ENCODE results near the gene CKMT1A.
"Not testable (repeated sequence)": the region's sequence is repeated elsewhere in the genome, so short reads cannot be mapped to it uniquely, and the experiment has no call there.

The CKMT1A gene

DNA sequence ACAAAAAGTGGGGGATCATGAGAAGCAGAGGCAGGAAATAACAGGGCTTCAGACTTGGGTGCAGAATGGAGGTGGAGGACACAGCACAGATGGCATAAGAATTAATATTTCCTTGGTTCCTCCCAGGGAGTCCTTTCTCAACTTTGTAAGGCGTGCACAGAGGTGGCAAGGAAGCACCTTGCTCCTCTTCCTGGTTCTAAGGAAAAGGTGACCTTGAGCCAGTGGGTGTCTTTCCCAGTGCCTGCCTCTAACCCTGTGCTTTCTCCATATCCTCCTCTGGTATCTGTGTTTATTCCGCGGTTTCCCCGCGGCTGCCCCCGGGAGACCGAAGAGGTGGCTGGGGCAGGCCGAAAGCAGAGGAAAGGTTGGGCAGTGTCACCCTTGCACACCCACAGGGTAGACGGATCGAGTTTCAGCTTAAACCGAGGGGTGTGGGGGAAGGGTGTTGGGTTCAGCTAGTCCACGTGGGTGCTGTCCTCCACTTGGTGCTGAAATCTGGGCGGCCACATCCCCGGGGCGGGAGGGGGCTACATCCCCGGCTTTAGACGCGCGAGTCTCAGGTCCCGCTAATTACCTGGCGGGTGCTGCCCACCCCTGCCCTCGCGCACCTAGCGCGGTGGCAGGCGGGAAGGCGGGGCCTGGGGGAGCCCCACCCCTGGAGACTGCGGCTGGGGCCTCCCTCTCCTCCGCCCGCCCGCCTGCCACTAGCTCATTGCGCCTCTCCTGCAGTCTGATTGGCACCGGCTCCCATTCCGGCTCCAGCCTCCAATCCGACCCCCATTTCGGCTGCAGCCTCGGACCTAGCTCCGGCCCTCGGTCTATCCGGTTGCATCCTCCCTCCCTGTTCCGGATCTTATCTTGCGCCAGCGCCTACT, at the start of gene CKMT1A:
Gene CKMT1A, plus strand, starts transcription at position 712 of the 875 bp plus-strand sequence. CDS start 192 bp downstream, outside the sequence.
- DNase-seq (ENCODE audit: insufficient read length, low spot score); FAIRE-seq: not testable (repeated sequence)

- no peak for FAIRE-seq
- no peak for TF ChIP-seq POLR2A (IDR thresholded peaks at IDR 0.05; ENCODE audit: low read depth, low read length)
Measured at GRCh38 chr15:43648649-43649429, 44.8 kb upstream of the CKMT1A start, which contains the start of gene CATSPER2. Gene CATSPER2 (minus strand): TSS chr15:43648844. CDS start chr15:43648061, 783 bp downstream.

GRCh38 chr15:43649430-43649926, 44.2 kb upstream of the CKMT1A start:
- not testable (repeated sequence) for DNase-seq (ENCODE audit: insufficient read length, low spot score); FAIRE-seq

More at GRCh38 chr15:43648649-43649429, 44.8 kb upstream of the CKMT1A start, which contains the start of gene CATSPER2:
- DNase-seq (ENCODE audit: insufficient read length, low spot score) = no peak

- DNase-seq (ENCODE audit: insufficient read length, low spot score); FAIRE-seq: not testable (repeated sequence)
Measured at GRCh38 chr15:43659727-43660126, 33.9 kb upstream of the CKMT1A start.

DNA sequence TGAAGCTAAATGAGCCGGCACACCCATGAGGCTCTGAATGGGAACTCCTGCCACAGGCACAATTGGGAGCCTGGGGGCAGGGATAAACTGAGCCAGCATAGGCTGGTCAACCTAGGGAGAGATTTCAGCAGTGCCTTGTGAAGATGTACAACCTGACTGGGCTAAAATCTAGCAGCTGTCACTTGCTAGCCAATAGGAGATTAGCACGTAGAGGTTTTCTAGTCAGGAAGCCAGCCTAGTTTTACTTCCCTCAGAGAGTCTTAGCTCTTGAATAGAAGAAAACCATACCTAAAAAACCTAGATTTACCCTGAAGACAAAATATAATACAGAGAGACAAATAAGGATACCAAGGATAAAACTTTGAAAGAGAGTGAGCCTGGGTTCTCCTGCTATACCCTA, 31.4 kb upstream of the CKMT1A start:
- FAIRE-seq; DNase-seq (ENCODE audit: insufficient read length, low spot score): not testable (repeated sequence)

DNA sequence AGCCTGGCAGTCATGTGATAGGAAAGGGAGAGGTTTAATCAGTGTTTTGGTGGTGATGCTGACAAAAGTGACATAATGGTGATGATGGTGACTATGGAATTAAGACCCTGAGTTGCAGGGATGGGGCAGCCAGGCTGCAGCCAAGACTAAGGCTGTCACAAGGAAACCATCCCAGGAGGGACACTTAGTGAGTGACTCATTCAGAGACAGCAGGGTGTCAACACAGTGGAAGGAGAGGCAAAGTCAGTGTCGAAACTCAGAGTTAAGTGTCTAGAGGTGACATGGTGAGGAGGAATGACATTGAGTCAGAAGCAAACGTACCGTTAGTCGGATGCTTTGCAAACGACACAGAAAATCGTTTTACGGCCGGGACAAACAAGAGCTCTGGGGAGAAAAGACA, 30.3 kb upstream of the CKMT1A start:
- not testable (repeated sequence) for FAIRE-seq

GRCh38 chr15:43666177-43666576, 27.5 kb upstream of the CKMT1A start:
- not testable (repeated sequence) for DNase-seq (ENCODE audit: insufficient read length, low spot score)

More for the DNA sequence above, 30.3 kb upstream of the CKMT1A start:
- not testable (repeated sequence) for DNase-seq (ENCODE audit: insufficient read length, low spot score)

DNA sequence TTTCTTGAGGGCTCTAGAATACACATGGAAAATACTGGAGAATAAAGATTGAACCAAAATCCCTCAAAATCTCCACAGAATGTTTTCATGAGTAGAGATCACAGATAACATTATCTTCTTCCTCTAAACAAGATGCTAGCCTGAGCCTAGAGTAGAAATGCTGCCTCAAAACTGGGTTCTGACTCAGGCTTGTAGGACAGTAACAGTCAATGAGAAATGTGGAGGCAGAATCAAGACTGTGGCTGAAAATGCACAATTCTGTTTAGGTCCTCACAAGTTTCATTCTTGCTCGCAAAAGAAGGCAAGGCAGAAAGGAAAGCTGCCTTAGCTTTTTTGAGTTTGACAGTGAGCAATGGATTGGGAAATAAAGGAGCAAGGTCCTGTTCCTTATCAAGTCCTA, 19.5 kb upstream of the CKMT1A start:
- not testable (repeated sequence) for DNase-seq (ENCODE audit: insufficient read length, low spot score); FAIRE-seq

More at GRCh38 chr15:43666177-43666576, 27.5 kb upstream of the CKMT1A start:
- FAIRE-seq = not testable (repeated sequence)

DNA sequence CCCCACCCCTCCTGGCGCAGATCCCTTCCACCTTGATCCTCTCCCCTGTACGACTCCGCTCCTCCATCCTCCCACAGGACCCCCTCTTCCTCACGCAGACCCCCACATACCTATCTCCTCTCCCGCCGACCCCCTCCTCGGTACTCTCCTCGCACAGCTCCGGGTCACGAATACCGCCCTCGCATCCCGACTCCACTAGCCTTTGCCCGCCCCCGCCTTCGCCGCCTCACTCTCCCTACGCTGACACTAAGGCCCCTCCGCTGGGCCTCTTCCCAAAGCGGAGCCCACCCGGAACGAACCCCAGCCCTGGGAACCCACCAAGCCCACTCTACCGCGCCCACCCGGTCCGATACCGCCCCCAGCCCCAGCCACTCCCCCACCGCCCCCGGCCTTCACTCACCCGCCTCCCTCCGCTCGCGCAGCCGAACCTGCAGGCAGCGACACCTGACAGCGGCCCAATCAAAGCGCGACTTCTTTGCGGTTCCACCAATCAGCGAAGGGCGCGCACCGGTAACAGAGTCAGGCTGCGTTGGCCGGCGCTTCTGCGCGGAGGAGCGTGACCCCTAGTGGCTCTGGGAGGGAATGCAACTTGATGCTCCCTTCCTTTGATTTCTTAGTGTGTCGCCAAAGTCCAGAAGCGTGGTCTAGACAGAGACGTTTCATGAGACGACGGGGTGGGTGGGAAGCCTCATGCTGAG, 3.9 kb upstream of the CKMT1A start:
- not testable (repeated sequence) for DNase-seq (ENCODE audit: insufficient read length, low spot score)
- FAIRE-seq = peak; percentile 94

GRCh38 chr15:43692679-43693078, 980 bp upstream of the CKMT1A start:
- FAIRE-seq; DNase-seq (ENCODE audit: insufficient read length, low spot score): not testable (repeated sequence)

- FAIRE-seq (no peak), DNase-seq (ENCODE audit: insufficient read length, low spot score) (no peak)
- TF ChIP-seq POLR2A (IDR thresholded peaks at IDR 0.05; ENCODE audit: low read depth, low read length) = no peak
Measured at GRCh38 chr15:43702174-43702573, 8.5 kb downstream of the CKMT1A start.

DNA sequence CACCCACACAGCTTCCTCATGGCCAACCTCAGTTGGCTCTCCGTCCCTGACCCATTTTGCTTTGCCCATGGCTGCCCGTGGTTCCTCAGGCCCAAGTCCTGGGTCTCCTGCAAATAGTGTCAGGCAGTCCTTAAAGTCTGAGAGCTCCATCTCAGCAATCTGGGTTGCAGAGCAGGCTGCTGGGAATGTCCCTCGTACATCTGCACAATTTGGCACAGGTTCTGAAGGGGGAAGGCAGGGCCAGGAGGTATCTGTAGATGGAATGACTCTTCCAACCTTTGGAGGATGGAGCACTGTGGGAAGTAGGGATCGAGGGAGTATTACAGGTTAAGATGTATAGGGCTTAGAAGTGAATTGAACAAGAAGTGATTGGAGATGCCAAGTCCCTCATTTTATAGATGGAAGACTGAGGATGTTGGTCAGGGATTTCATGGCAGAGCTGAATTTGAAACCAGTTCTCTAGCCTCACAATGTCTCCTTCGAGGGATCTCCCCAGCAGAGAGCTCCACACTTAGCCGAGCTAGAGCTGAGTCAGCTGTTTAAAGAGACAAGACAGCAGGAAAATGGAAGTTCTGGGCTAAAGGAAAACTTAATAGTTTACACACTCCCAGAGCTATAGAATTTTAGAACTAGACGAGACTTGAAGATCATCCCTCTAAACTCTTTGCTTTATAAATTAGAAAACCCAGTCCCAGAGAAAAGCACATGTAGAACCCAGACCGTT, 9.2 kb downstream of the CKMT1A start:
- DNase-seq (ENCODE audit: insufficient read length, low spot score) (no peak), FAIRE-seq (no peak)
- TF ChIP-seq POLR2A (IDR thresholded peaks at IDR 0.05; ENCODE audit: low read depth, low read length) = no peak

DNA sequence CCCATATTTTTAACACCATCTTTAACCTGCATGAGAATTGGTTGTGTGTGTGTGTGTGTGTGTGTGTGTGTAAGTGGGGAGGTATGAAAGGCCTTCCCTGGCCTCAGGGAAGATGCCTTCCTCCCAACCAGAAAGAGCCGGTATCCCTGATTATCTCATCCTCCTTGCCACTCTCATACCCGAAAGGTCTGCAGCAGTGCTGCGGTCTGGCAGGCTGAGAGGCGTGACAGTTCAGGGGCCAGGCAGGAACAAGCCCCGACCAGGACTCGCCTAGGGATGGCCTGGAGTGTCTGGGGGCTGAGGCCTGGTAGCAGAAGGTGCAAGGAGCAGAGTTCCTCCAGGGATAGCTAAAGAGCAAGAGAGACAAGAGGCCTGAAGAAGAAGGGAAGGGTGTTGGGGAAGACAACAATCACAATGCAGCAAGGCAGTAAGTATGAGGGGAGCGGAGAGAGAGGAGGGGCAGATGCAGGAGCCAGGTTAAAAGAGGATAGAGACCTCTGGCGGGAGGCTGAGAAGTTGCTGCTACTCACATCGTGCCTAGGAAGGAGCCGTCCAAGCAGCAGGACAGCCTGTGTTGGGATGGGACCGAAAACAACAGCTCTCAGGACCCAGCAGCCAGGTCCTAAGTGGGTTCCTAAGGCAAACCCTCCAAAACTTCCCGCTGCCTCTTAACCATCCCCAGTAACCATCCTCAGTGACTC, 16.9 kb downstream of the CKMT1A start:
- FAIRE-seq; DNase-seq (ENCODE audit: insufficient read length, low spot score): not testable (repeated sequence)

Data from H54 (cell line).